GM21529 (cell line): ENCODE data around the gene GSPT2.
"Not testable (repeated sequence)": the region's sequence is repeated elsewhere in the genome, so short reads cannot be mapped to it uniquely, and the experiment has no call there.

Source experiments
- ATAC-seq: cut with Tn5 transposase; IDR thresholded peaks from one replicate; pipeline ENCODE4 v1.9.1; 2021; ENCODE audit not compliant: unreplicated experiment

GSPT2 gene

DNA sequence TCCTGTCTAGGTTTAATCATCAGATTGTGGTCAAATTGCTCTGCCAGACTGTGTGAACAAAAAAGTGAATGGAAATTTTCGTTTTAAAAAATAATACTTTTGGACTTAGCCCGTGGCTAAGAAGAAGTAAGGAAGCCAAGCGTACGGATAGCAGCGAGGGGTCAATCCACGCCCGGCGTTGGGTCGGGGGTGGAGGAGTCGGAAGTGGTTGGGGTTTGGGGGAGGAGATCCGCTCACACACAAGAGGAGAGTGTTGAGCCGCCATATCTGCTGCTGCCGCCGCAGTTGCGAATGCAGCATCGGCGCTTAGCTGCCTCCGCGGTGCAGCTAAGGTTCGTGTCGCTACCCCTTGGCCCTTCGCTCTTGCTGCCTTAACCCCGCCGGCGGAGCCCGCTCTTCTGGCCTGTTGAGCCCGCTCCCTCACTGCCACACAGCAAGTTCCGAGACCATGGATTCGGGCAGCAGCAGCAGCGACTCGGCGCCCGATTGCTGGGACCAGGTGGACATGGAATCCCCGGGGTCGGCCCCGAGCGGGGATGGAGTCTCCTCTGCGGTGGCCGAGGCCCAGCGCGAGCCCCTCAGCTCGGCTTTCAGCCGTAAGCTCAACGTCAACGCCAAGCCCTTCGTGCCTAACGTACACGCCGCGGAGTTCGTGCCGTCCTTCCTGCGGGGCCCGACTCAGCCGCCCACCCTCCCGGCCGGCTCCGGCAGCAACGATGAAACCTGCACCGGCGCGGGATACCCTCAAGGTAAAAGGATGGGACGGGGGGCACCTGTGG, at the start of gene GSPT2:
TSS of gene GSPT2 (plus strand) at position 264 of the 779 bp plus-strand sequence. CDS start at position 449, 185 bp downstream.
- peak; percentile 91 for ATAC-seq

DNA sequence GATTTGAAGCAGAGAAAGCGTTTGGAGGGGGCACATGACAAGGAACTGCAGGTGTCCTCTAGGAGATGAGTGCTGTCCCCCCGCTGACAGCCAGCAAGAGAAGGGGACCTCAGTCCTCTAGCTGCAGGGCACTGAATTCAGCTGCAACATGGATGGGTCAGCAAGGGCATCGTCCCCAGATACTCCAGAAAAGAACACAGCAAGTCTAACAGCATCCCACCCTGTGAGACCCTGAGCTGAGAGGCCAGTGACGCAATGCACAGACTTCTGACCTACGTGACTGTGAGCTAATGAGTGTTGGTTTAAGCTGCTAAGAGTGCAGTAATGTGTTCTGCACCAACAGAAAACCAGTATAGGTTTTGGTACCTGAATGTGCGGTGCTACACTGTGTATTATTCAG, 49.0 kb upstream of the GSPT2 start:
- no peak for ATAC-seq

DNA sequence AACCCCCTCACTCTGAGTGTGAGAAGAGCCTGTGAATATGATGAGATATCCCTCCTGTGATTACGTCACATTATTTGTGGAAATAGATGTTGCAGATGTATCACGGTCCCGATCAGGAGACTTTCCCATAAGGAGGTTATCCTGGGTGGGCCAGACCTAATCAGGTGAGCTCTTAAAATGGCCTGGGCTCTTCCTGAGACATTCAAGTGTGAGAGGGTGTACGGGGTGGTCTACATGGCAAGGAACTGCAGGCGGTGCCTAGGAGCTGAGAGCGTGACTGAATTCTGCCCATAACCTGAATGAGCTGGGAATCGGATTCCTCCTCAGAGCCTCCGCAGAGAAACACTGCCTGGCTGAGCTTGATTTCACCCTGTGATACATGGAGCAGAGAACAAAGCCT, 45.8 kb upstream of the GSPT2 start:
- no peak for ATAC-seq

DNA sequence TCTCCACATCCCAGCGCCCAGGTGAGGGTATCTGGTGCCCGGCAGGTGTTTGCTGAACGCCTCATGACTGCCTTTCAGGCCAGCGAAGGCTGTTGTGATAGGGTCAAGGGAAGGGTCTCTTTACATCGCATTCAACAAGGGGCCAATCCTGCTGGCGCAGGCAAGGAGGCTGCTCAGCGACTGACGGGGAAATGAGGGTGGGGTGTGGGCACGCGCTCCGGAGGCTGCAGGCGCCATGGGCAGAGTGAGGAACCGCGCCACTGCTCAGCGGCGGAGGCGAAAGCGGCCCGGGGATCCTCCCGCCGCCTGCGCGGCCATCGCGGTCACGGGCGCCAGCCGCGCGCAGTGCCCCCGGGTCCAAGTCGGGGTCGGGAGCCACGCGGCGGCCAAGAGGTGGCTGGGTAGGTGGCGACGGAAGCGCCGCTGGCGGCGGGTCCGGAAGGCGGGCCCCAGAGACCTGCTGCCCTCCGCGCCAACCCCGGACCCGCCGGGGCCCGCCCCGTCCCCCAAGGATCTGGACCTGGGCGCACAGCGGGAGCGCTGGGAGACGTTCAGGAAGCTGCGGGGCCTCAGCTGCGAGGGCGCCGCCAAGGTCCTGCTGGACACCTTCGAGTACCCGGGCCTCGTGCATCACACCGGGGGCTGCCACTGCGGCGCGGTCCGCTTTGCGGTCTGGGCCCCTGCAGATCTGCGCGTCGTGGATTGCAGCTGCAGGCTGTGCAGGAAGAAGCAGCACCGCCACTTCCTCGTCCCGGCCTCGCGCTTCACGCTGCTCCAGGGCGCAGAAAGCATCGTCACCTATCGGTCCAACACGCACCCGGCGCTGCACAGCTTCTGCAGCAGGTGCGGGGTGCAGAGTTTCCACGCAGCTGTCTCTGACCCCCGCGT, 32.7 kb upstream of the GSPT2 start, which contains the start of gene CENPVL1:
TSS of gene CENPVL1 (plus strand) at position 236 of the 888 bp plus-strand sequence. CDS start at position 236, 0 bp downstream.
- not testable (repeated sequence) for ATAC-seq

DNA sequence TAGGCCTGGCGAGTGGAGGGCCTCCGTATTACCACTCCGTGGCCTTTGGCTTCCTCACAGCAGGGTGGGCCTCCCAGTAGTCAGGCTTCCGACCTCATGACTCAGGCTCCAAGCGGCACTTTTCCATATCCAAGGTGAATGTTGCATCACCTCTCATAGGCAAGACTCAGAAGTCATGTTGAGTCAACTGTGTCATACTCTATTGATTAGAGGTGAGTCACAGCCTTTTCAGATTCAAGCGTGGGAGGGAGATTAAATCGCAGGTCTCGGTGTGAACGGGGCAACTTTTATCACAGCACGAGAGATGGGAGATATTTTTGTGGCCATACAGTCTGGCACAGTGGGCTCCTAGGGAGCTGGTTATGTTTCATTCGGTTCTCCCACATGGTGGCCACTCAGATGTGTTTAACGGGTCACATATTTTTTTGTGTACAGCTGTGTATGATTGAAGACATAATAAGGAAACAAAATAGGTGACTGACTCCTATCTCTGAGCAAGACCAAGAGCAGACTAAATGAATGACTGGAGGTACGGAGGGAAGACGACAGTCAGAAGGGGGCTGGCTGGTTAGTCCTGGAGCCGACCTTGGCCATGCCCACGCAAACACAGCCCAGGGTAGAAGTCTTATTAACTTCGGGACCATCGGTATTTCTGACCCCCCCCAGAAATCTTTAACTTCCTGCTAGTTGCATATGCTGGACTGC, 30.1 kb upstream of the GSPT2 start:
- not testable (repeated sequence) for ATAC-seq

DNA sequence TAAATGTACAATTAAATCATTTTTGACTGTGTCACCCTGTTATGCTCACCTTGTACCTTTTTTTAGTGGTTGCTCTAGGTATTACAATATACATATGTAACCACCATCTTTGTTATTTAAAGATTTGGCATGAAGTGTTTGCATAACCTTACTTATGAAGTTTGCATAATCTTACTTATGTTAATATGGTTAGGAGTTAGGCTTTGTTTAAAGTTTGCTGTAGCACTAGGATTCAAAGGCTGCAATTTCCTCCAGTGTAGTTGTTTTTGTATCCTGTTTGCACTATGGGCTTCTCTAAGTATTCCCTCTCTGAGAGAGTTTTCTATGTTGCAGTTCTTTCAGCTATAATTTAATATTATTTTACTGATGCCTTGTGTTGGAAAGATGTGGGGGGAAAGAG, 15.0 kb upstream of the GSPT2 start:
- no peak for ATAC-seq

DNA sequence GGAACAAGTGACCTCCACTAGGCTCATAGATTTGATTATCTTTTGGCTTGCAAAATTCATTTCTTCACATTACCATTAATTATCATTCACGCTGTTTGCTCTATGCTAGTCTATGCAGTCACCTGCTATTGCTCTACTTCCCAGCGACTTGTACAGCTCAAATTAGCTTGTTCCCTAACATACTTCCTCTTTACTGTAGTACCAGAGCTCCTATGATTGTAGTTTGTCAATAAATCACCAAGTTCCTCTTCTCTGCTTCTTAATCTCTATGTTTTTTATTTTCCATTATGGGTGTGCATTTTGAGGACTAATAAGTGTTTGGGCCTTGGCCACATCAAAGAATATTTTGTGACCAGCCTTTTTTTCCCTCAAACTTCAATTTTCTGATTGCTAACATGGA, 6.2 kb upstream of the GSPT2 start:
- ATAC-seq: no peak

DNA sequence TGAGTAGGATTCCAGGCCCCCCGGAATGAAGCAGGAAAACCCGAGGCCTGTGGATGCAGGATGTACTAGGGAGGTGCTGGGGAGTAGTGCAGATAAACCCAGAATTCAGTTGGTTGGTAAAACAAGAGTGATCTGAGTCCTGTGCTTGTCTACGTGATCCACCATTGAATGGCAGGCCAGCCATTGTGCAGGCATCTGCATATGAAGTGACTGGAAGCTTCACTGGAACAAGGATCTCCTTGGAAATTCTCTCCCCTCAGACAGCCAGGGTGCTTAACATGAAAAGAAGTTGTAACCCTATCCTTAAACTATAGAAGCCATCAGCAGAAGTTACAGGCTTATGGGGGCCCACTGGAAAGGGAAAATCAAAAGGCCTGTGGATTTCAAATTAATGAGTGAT, 656 bp upstream of the GSPT2 start:
- ATAC-seq: no peak

DNA sequence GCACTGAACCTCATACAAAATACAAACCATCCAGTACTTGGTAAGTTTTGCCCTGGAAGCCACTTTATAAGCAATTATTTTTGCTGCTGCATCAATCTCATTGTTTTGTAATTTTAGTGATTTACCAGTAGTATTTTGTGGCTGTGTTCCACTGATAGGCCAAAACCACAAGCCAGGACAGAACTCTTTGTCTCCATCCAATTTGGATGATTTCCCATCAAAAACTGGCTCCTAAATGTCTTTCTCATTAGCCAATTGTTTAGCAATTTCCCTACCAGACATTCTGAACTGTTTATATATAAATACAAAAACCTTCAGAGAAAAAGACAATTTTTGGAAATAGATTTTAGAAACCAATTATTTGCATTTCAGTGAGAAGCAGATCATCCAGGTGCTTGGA, 4.4 kb downstream of the GSPT2 start:
- no peak for ATAC-seq

DNA sequence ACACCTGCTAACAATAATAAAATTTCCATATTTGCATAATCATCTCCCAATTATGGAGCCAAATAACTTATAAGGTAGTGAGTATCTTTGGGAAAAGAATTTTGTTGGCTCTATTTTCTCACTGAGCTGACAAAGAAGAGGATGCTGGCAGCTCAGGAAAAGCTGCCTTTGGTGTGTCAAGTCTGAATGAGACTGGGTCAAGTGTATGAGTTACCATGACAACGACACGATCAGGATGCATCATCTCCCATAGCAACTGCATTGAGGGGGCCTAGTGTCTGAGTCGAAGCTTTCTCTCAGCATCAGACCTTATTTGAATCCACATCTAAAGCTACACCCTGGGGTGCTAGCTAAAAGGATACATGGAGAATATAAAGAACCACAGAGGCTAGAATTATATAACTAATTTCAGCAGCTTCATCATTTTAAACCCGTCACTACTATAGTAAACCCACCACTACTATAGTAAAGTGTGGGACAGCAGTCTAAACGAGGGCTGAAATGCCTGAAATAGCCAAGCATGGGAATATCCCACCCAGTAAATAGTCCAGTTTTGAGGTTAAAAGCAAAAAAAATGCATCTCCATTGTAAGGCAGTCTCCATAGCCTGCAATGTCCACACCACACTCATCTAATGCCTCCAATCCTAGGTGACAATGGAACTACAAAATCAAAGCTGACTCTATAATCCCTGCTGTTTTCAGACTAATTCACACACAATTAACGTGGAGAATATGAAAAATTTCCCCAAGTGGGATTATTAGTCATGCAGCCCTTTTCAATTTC, 16.0 kb downstream of the GSPT2 start:
- ATAC-seq: no peak

DNA sequence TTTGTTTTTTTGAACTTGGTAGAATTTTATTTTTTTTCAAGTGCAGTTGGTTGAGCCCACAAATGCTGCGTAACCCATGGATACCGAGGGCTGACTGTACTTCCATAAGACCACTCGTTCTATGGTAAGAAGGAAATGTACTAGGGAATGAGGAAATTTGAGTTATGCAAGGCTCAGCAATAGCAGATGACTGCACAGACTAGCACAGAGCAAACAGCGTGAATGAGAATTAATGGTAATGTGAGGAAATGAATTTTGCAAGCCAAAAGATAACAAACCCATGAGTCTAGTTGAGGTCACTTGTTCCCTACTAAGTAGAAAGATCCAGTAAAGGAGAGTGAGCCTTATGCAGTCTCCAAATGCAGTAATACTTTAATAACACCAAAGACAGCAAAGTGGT, 17.4 kb downstream of the GSPT2 start:
- no peak for ATAC-seq

DNA sequence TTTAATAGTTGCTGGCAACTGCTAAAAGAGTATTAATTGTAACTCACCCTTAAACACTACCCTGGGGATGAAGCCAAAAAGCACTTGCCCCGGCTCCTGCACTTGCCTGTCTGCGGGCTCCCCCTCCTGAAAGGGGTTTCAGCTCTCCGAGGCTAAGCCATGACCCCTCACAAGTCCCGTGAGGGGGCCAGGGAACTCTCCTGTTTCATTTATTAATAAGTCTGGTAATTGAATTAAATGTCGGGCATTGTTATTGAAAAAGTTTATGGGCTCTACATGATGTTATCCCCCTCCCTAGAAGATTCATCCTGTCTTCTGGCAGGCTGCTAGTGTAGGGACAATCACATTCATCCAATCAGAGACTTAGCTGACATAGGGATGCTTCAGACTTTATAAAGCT, 23.3 kb downstream of the GSPT2 start:
- no peak for ATAC-seq

DNA sequence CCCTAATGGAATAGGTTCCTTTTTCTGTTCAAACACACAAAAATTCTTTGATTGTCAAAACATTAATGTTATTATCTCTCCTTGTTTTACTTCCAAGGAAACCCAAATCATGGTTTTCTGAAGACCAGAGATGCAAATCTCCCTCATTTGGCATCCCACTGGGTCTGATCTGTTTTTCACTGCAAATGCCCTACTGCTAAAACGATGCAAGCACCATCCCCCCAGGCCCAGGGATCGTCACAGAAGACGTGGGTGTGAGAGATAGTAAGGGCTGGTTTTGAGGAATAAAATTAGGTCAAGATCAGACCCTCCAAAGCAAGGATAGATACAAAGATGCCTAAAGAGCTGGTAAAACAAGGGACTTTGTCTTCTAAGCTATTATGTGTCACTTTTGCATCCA, 33.6 kb downstream of the GSPT2 start:
- no peak for ATAC-seq

DNA sequence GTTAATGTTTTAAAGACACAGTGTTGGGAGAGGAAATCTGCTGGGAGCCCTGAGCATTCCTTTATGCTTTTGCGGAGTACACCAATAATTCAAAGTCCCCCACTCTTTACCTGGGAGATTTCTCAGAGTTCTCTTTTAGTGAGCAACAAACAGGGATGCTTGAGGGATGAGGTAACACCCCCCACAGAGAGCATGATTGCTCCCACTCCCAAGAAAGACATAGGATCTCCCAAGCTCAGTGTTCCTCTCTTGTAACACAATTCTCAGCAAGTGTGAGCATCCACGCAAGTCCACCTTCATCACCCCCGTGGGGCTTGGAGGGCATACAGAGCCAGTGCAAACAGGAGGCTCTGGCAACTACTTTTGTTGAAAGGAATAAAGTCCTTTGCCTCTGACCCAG, 36.1 kb downstream of the GSPT2 start:
- ATAC-seq: no peak

DNA sequence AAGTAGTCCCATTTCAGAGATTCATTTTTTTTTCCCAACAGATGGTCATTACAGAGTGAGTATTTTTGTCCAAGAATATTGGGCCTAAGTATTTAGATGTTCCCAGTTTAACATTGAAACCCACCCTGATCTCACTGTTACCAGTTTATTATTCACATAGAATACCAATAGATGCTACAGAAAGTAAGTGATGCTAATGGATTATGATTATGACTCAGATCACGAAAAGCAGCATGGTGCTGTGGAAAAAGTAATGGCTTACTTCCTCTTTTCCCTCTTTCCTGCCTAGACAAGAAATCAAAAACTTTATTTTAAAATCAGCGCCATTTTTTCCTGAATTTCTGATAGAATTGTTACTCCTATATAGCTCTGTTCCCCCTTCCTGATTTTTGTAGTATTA, 51.9 kb downstream of the GSPT2 start:
- ATAC-seq: no peak
